ENCODE data around the gene DENND1B.

The DENND1B gene

DNA sequence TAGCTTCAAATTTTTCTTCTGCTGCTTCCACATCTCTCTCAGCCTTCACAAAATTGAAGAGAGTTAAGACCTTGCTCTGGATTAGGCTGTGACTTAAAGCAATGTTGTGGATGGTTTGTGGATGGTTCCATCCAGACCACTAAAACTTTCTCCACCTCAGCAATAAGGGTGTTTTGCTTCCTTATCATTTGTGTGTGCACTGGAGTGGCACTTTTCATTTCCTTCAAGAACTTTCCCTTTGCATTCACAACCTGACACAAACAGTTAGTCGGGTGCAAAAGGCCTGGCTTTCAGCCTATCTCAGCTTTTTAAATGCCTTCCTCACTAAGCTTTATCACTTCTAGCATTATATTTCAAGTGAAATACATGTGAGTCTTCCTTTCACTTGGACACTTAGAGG, 30.3 kb downstream of the DENND1B start:
- DNase-seq (ENCODE audit: extremely low read depth, low read depth) = no peak
- TF ChIP-seq, protein P1, sequence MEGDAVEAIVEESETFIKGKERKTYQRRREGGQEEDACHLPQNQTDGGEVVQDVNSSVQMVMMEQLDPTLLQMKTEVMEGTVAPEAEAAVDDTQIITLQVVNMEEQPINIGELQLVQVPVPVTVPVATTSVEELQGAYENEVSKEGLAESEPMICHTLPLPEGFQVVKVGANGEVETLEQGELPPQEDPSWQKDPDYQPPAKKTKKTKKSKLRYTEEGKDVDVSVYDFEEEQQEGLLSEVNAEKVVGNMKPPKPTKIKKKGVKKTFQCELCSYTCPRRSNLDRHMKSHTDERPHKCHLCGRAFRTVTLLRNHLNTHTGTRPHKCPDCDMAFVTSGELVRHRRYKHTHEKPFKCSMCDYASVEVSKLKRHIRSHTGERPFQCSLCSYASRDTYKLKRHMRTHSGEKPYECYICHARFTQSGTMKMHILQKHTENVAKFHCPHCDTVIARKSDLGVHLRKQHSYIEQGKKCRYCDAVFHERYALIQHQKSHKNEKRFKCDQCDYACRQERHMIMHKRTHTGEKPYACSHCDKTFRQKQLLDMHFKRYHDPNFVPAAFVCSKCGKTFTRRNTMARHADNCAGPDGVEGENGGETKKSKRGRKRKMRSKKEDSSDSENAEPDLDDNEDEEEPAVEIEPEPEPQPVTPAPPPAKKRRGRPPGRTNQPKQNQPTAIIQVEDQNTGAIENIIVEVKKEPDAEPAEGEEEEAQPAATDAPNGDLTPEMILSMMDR (IDR thresholded peaks at IDR 0.05; ENCODE audit: low read depth, low read length) = no peak

DNA sequence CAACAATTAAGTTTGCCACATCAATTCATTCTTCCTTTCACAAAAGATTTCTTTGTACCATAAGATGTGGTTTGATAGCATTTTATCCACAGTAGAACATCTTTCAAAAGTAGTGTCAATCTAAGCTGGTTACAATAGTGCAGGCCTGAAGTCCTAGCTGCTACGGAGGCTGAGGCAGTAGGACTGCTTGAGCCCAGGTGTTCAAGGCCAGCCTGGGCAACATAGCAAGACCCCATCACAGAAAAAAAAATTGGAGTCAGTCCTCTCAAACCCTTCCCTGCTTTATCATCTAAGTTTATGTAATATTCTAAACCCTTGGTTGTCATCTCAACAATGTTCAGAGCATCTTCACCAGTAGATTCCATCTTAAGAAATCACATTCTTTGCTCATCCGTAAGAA, 31.7 kb downstream of the DENND1B start:
- no peak for DNase-seq (ENCODE audit: extremely low read depth, low read depth)
- TF ChIP-seq, protein P1 (IDR thresholded peaks at IDR 0.05; ENCODE audit: low read depth, low read length) = no peak

DNA sequence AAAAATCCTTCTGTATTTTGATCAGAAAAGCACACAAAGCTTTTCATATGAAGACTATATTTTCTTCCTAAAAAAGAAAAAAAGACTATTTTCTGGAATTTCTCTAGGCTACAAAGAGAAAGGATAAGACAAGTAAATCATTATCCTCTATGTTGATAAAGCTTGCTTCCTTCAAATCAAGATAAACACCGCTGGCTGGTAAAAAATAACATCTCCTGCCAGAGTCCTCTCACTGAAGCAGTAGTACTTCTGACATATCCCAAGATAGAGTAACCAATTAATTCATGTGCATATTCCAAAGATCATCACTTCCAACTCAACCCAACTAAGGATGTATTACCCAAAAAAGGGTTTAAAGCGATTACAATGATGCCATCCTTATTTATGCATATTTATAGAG, 34.3 kb downstream of the DENND1B start:
- DNase-seq (ENCODE audit: extremely low read depth, low read depth) = no peak
- TF ChIP-seq, protein P1 (IDR thresholded peaks at IDR 0.05; ENCODE audit: low read depth, low read length) = no peak

DNA sequence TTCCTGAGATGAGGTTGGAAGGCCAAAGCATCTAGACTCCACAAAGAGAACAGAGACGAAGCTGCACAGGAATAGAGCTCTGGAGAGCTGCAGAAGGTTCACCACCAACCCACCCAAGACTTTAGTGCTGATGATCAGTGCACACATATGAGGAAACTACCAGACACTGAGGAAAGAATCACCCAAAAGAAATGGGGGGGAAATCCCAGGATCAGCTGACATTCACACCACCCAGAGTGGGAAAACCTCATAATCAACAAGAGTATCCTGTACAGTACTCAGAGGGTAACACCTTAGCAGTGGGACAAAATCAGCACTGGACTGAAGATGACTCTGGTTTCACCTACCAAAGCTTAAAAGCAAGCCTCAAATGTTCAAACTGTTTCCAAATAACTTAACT, 36.4 kb downstream of the DENND1B start:
- TF ChIP-seq, protein P1 (IDR thresholded peaks at IDR 0.05; ENCODE audit: low read depth, low read length) = no peak
- no peak for DNase-seq (ENCODE audit: extremely low read depth, low read depth)

DNA sequence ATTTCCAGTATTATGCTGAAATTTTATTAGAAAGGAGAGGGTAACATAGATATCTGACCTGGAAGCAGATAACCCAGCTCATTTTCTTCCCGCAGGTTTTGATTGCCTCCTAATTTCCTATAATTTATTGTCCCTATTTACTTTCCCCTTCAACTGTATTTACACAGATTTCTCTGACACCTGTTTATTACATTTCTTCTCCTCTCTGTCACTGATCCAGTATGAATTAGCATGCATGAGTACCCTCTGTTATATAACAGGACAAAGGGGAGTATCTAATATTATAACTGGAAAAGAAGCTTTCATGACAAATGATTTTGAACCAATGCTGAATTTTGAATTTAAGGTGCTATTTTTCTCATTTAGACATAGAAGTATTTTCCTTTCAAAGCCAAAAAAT, 37.4 kb downstream of the DENND1B start:
- no peak for DNase-seq (ENCODE audit: extremely low read depth, low read depth)

DNA sequence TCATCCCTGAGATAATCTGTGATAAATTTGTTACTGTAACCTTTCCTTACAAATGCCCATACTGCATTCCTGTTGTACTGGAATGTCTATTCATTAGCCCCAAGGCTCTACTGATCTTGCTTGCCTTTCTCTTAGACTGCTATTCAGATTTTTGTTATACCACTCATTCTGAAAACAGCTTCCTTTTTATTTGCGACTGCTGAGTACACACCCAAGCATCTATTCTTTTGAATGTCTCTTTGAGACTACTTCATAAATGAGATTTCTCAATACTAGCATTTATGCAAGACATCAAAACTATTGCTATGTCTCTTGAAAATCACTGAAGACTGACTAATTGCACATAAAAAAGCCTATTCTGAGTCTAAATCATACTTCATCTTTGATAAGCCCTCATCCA, 38.6 kb downstream of the DENND1B start:
- TF ChIP-seq, protein P1 (IDR thresholded peaks at IDR 0.05; ENCODE audit: low read depth, low read length) = no peak
- DNase-seq (ENCODE audit: extremely low read depth, low read depth) = peak; percentile 18

More for the DNA sequence above, 37.4 kb downstream of the DENND1B start:
- TF ChIP-seq, protein P1 (IDR thresholded peaks at IDR 0.05; ENCODE audit: low read depth, low read length) = no peak

DNA sequence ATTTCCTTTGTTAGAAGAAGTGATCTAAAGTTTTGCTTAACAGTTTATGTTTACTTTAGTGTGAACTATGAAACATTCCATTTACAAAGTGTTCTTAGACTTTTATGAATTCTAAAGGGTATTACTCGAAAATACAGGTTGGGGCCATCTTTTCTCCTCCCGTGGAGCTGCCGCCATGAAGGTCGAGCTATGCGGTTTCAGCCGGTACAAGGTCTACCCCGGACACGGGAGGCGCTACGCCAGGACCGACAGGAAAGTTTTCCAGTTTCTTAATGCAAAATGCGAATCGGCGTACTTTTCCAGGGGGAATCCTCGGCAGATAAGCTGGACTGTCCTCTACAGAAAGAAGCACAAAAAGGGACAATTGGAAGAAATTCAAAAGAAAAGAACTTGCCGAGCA, 39.8 kb downstream of the DENND1B start:
- DNase-seq (ENCODE audit: extremely low read depth, low read depth) = no peak
- TF ChIP-seq, protein P1 (IDR thresholded peaks at IDR 0.05; ENCODE audit: low read depth, low read length) = no peak

Measured in AG09319 (cell line).